ENCODE measurements around the gene ZBTB7A. TPM values are rescaled to one million over a fixed set of nuclear protein-coding genes. Genes with fewer than 3 reads are reported as not detected.

Gene ZBTB7A
- total RNA-seq, 1 experiment from 2014 or later = 25.9 TPM

DNA sequence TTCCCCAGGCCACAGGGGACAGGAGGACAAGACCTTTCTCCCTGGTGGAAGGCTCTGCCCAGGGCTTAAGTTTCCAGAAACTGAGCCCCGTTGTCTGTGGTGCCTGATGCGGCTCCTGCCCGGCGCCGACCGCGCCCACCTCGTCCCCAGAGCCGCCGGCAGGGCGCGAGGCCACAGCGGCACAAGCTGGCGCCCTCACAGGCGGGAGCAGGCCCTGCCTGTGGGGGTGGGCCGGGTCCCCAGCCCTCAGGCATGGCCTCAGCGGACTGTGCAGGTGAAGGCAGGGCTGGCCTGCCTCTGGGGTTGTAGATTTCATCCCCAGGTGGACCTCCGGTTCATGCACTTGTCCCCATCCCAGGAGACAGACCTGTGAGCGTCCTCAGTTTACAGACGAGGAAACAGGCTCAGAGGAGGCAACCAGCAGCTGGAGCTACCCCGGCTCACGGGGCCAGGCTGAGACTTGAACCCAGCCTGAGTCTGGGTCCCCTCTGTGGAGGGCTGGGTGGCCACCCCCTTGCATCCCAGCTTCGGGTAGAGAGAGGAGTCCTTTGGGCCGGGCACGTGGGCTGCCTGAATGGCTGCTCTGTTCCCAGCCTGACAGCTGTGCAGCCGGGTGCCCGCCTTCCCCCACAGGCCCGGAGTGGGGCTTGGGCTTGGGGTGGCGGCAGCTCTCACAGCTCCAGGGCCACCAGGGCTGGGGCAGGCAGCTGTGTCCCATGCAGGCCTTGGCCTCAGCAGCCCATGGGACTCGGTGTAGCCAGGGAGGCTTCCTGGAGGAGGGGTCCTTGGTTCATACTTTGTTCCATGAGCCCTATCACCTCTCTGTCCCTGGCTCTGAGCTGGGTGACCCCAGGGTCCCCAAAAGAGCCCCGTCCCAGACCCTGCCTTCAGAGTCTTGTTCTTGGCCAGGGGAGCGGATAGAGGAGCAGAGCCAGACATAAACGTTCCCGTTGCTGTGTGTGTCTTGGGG lies 32.4 kb downstream of the ZBTB7A start:
- Histone ChIP-seq H3K9me3 (ENCODE audit: low read depth, low read length, poor library complexity, severe bottlenecking) (no peaks in the 10 kb centered on the region), H3K4me1 (ENCODE audit: insufficient read depth, low read length, poor library complexity, severe bottlenecking) (peaks cover 13% of the 10 kb centered on the region), H3K27me3 (replicated peaks; ENCODE audit: insufficient read depth, low read depth, low read length, poor library complexity) (no peaks in the 10 kb centered on the region), H3K27ac (ENCODE audit: low read depth, low read length, poor library complexity, severe bottlenecking) (no peak overlapping the region), H3K4me3 (ENCODE audit: low read depth, low read length, poor library complexity, severe bottlenecking) (no peak overlapping the region), H3K36me3 (ENCODE audit: insufficient read depth, low read length, poor library complexity, severe bottlenecking) (peaks cover 35% of the 10 kb centered on the region)
- no peak for DNase-seq (ENCODE audit: low spot score)
- TF ChIP-seq, protein P1, sequence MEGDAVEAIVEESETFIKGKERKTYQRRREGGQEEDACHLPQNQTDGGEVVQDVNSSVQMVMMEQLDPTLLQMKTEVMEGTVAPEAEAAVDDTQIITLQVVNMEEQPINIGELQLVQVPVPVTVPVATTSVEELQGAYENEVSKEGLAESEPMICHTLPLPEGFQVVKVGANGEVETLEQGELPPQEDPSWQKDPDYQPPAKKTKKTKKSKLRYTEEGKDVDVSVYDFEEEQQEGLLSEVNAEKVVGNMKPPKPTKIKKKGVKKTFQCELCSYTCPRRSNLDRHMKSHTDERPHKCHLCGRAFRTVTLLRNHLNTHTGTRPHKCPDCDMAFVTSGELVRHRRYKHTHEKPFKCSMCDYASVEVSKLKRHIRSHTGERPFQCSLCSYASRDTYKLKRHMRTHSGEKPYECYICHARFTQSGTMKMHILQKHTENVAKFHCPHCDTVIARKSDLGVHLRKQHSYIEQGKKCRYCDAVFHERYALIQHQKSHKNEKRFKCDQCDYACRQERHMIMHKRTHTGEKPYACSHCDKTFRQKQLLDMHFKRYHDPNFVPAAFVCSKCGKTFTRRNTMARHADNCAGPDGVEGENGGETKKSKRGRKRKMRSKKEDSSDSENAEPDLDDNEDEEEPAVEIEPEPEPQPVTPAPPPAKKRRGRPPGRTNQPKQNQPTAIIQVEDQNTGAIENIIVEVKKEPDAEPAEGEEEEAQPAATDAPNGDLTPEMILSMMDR (conservative IDR thresholded peaks at IDR 0.05; ENCODE audit: low read depth, low read length) = no peak
- TF ChIP-seq EZH2 (IDR thresholded peaks at IDR 0.05; ENCODE audit: borderline replicate concordance, low read depth, low read length, poor library complexity, severe bottlenecking) = no peak
- POLR2A ChIA-PET (ENCODE audit: low non-redundant PET) = no interaction called here
- CTCF ChIA-PET = no interaction called here
- BruUV-seq (replicated peaks) = no TSS peak
- intact Hi-C loops (cut with micrococcal nuclease; ENCODE audit: unreplicated experiment) = no loop called here

DNA sequence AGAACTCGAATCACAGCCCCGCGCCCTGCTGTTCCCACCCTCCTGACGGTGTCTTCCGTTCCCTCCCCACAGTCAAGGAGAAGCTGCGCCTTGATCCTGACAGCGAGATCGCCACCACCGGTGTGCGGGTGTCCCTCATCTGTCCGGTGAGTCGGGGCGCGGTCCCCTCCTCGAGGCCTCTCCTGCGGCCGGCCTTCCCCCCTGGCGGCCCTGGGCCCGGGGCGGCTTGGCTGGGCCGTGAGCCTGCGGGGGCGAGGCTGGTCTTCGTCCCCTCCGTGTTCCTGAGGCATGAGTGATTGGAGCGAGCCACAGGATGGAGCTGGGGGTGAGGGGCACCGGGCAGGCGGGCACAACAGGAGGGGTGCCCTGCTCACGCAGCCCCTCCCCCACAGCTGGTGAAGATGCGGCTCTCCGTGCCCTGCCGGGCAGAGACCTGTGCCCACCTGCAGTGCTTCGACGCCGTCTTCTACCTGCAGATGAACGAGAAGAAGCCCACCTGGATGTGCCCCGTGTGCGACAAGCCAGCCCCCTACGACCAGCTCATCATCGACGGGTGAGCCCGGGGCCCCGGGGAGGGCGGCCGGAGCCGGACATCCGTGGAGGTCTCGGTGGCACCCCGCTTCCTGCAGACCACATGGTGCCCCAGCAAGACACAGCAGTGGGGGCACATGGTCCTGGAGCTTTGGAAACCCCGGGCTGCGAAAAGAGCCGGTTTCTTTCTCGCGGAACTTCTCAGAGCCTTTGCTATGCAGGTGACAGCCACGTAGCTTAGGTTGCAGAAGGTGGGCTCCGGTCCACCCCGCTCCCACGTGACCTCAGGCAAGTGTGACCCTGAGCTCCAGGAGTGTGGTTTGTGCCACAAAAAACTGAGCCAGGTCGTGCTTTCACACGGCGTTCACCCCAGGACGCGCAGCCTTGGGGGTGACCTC lies 33.4 kb downstream of the ZBTB7A start:
- Histone ChIP-seq H3K27ac (ENCODE audit: low read depth, low read length, poor library complexity, severe bottlenecking) (no peak overlapping the region), H3K4me1 (ENCODE audit: insufficient read depth, low read length, poor library complexity, severe bottlenecking) (peaks cover 13% of the 10 kb centered on the region), H3K36me3 (ENCODE audit: insufficient read depth, low read length, poor library complexity, severe bottlenecking) (peaks cover 42% of the 10 kb centered on the region), H3K27me3 (replicated peaks; ENCODE audit: insufficient read depth, low read depth, low read length, poor library complexity) (no peaks in the 10 kb centered on the region), H3K9me3 (ENCODE audit: low read depth, low read length, poor library complexity, severe bottlenecking) (no peaks in the 10 kb centered on the region), H3K4me3 (ENCODE audit: low read depth, low read length, poor library complexity, severe bottlenecking) (no peak overlapping the region)
- intact Hi-C loops (cut with micrococcal nuclease; ENCODE audit: unreplicated experiment) = no loop called here
- no TSS peak for BruUV-seq (replicated peaks)
- POLR2A ChIA-PET (ENCODE audit: low non-redundant PET) = interaction anchor here (0.6 kb wide), 1 partner anchor 48 kb away, joined by 3 read pairs; no protein-coding TSS in a partner anchor
- TF ChIP-seq EZH2 (IDR thresholded peaks at IDR 0.05; ENCODE audit: borderline replicate concordance, low read depth, low read length, poor library complexity, severe bottlenecking) = no peak
- TF ChIP-seq, protein P1 (conservative IDR thresholded peaks at IDR 0.05; ENCODE audit: low read depth, low read length) = no peak
- CTCF ChIA-PET = no interaction called here
- DNase-seq (ENCODE audit: low spot score) = no peak

GRCh38 chr19:4032436-4032835 lies 34.3 kb downstream of the ZBTB7A start:
- DNase-seq (ENCODE audit: low spot score) = peak; percentile 82
- ChIA-PET CTCF (no interaction called here), POLR2A (ENCODE audit: low non-redundant PET) (no interaction called here)
- intact Hi-C loops (cut with micrococcal nuclease; ENCODE audit: unreplicated experiment) = no loop called here
- H3K9me3 ChIP-seq (ENCODE audit: low read depth, low read length, poor library complexity, severe bottlenecking) = no peaks in the 10 kb centered on the region
- no peaks in the 10 kb centered on the region for H3K27me3 ChIP-seq (replicated peaks; ENCODE audit: insufficient read depth, low read depth, low read length, poor library complexity)
- BruUV-seq (replicated peaks) = no TSS peak
- H3K36me3 ChIP-seq (ENCODE audit: insufficient read depth, low read length, poor library complexity, severe bottlenecking) = peaks cover 36% of the 10 kb centered on the region
- peaks cover 13% of the 10 kb centered on the region for H3K4me1 ChIP-seq (ENCODE audit: insufficient read depth, low read length, poor library complexity, severe bottlenecking)
- TF ChIP-seq EZH2 (IDR thresholded peaks at IDR 0.05; ENCODE audit: borderline replicate concordance, low read depth, low read length, poor library complexity, severe bottlenecking) = no peak
- TF ChIP-seq, protein P1 (conservative IDR thresholded peaks at IDR 0.05; ENCODE audit: low read depth, low read length) = no peak
- no peak overlapping the region for H3K27ac ChIP-seq (ENCODE audit: low read depth, low read length, poor library complexity, severe bottlenecking)
- no peak overlapping the region for H3K4me3 ChIP-seq (ENCODE audit: low read depth, low read length, poor library complexity, severe bottlenecking)

Measured in A673 (cell line).